Pancreas (tissue), 10 donors: ENCODE measurements around the gene MISP. TPM values are rescaled to one million over a fixed set of nuclear protein-coding genes. Genes with fewer than 3 reads are reported as not detected.

Source experiments
- ATAC-seq, 4 donors: fragments of 200-7000 bp; cut with Tn5 transposase; one replicate each; pipeline versions ENCODE4 v1.8.0 to v1.9.1; 2020; ENCODE audit warnings: mild to moderate bottlenecking in 4 of 4, moderate library complexity in 4 of 4
- DNase-seq, 6 donors: peaks; one replicate each; pipeline ENCODE4 v3.0.0-alpha.2; 2020
- FAIRE-seq: peaks from 2 replicates; lab custom pipeline; 2012; peaks lifted over from hg19 to GRCh38; lab: Jason Lieb, UNC
- H3K27ac ChIP-seq, 4 donors: fragments of 200-600 bp; sonication (generic); 1 replicate in 3 of 4; 2 replicates in 1 of 4; pipeline versions ENCODE4 v1.5.0 to v1.8.0; 2020
- H3K27me3 ChIP-seq, 4 donors: fragments of 200-600 bp; one replicate each; pipeline ENCODE4 v1.8.0; 2021
- H3K36me3 ChIP-seq, 3 donors: fragments of 200-600 bp; sonication (generic) in 1 of 3; one replicate each; pipeline versions ENCODE4 v1.5.0 to v1.8.0; 2020 to 2021
- H3K4me1 ChIP-seq, 3 donors: fragments of 200-600 bp; one replicate each; pipeline ENCODE4 v1.8.0; 2021
- H3K4me3 ChIP-seq, 4 donors: fragments of 200-600 bp; sonication (generic) in 2 of 4; one replicate each; pipeline versions ENCODE4 v1.5.0 to v1.8.0; 2020 to 2021
- H3K9me3 ChIP-seq, 4 donors: fragments of 200-600 bp; one replicate each; pipeline ENCODE4 v1.8.0; 2021
- CTCF ChIP-seq, 4 donors: fragments of 200-600 bp; sonication (generic) in 3 of 4; IDR thresholded peaks; one replicate each; pipeline versions ENCODE4 v1.5.0 to v1.8.0; 2021; ENCODE audit warnings: antibody characterized with exemption in 4 of 4
- WGBS, 2 donors: extraction: QIAGEN DNeasy Blood & Tissue Kit; methylation state at CpG; one replicate each; pipeline ENCODE4 v1.1.7; 2013; 5-methylcytosine and 5-hydroxymethylcytosine counted together
- intact Hi-C, 3 donors: fragments of 100-400 bp; cut with DNase I; formaldehyde crosslinking; loops; one replicate each; pipeline versions ENCODE4 v1.11.1 to v1.14.2; 2022
- polyA plus RNA-seq, 2 donors: library from polyadenylated mRNA; stranded (reverse); fragments of 200-250 nt; gene quantifications; one replicate each; pipeline ENCODE4 v1.2.3, GENCODE V29; 2013
- total RNA-seq, 6 donors: library from RNA; stranded (reverse); fragmentation: NEBNext Ultra II Directional in 4 of 6; extraction: Animal tissue kit (Norgen Biotek cat#: 25700) in 4 of 6; gene quantifications; one replicate each; pipeline versions ENCODE4 v1.2.1 to v1.2.4, GENCODE V29; 2021 to 2023
- donor health status: healthy with polysubstance abuse.
- donor health status: DM: no; HTN: no; CAD: no; lungs with moderate emphysema.
- donor health status: DM: no; HTN: no; CAD: no.
- donor health status: control.
- donor health status: control.
- donor health status: Bipolar disorder and iron deficiency.
- donor health status: DM: yes; HTN: yes; CAD: no.
- donor health status: DM: no; HTN: no; CAD: no.
- donor health status: DM: no; HTN: no; CAD: no.
- donor health status: DM: yes; HTN: yes; CAD: no.

MISP gene
- total and polyA plus RNA-seq, 8 donors: 0.63 to 7.5 (median 1.3) TPM

GRCh38 chr19:751501-752341, 809 bp downstream of the MISP start:
- WGBS, 2 donors: 61 to 63% methylated on average over 30 of the region's 30 CpGs
- no peaks in the 10 kb centered on the region for H3K36me3 ChIP-seq
- no peaks in the 10 kb centered on the region for H3K27me3 ChIP-seq
- peak; percentile 19 to 58 (median 38) for ATAC-seq
- intact Hi-C loops: no loop called here
- no peaks in the 10 kb centered on the region for H3K9me3 ChIP-seq
- H3K27ac ChIP-seq: no peak overlapping the region
- FAIRE-seq: no peak
- DNase-seq: peak in 1 of 6 donors; percentile 38
- H3K4me3 ChIP-seq: peak overlapping the region in 2 of 4 donors; percentile 11 to 20
- TF ChIP-seq CTCF (IDR thresholded peaks at IDR 0.05): no peak
- no peaks in the 10 kb centered on the region for H3K4me1 ChIP-seq

- ATAC-seq (peak; percentile 24 to 65 (median 62)), DNase-seq (peak in 2 of 6 donors; percentile 47 to 57), FAIRE-seq (no peak)
- Histone ChIP-seq H3K4me3 (no peak overlapping the region), H3K9me3 (no peaks in the 10 kb centered on the region), H3K27me3 (no peaks in the 10 kb centered on the region), H3K4me1 (no peaks in the 10 kb centered on the region), H3K36me3 (no peaks in the 10 kb centered on the region), H3K27ac (no peak overlapping the region)
- no peak for TF ChIP-seq CTCF (IDR thresholded peaks at IDR 0.05)
- intact Hi-C loops: no loop called here
- 32 to 33% methylated on average over 38 to 39 of the region's 39 CpGs for WGBS, 2 donors
Observed at GRCh38 chr19:752652-753517, 2.0 kb downstream of the MISP start.

GRCh38 chr19:754530-754929, 3.6 kb downstream of the MISP start:
- WGBS, 2 donors: 84 to 90% methylated on average over 9 of the region's 9 CpGs
- Histone ChIP-seq H3K4me3 (no peak overlapping the region), H3K4me1 (no peaks in the 10 kb centered on the region), H3K9me3 (no peaks in the 10 kb centered on the region), H3K27me3 (no peaks in the 10 kb centered on the region), H3K36me3 (no peaks in the 10 kb centered on the region), H3K27ac (no peak overlapping the region)
- FAIRE-seq (no peak), ATAC-seq (no peak), DNase-seq (no peak)
- TF ChIP-seq CTCF (IDR thresholded peaks at IDR 0.05): no peak
- intact Hi-C loops: no loop called here

GRCh38 chr19:755063-755462, 4.2 kb downstream of the MISP start:
- intact Hi-C loops: no loop called here
- DNase-seq (peak in 1 of 6 donors; percentile 37), ATAC-seq (no peak), FAIRE-seq (no peak)
- Histone ChIP-seq H3K27ac (no peak overlapping the region), H3K9me3 (no peaks in the 10 kb centered on the region), H3K4me1 (no peaks in the 10 kb centered on the region), H3K36me3 (no peaks in the 10 kb centered on the region), H3K27me3 (no peaks in the 10 kb centered on the region), H3K4me3 (no peak overlapping the region)
- no peak for TF ChIP-seq CTCF (IDR thresholded peaks at IDR 0.05)
- 83 to 90% methylated on average over 15 of the region's 15 CpGs for WGBS, 2 donors
